Astrocyte of the cerebellum (primary cell): Measurements from ENCODE around the gene GANAB.
A peak's percentile ranks its signal among the peaks of the same experiment; 100 is the strongest.

Experiments
- DNase-seq: peaks from one replicate; pipeline ENCODE4 v3.0.0-alpha.2; 2011; ENCODE audit warnings: low read depth
- H3K4me3 ChIP-seq: 2 replicates; pipeline ENCODE4 v1.5.1; 2011; ENCODE audit warnings: mild to moderate bottlenecking, low read depth, low read length, moderate library complexity
- CTCF ChIP-seq: IDR thresholded peaks from 2 replicates; pipeline ENCODE4 v1.5.1; 2012; ENCODE audit warnings: low read length, low read depth, moderate library complexity, mild to moderate bottlenecking; ENCODE audit errors: missing control alignments
- in situ Hi-C: cut with HindIII; loops from 2 replicates; pipeline ENCODE4 v1.10.0; 2017; ENCODE audit warnings: low sequenced_read_pairs

Gene GANAB

GRCh38 chr11:62580959-62581715, 65.3 kb downstream of the GANAB start:
- H3K4me3 ChIP-seq, result no peak overlapping the region
- in situ Hi-C loops, result no loop called here
- no peak for TF ChIP-seq CTCF
- no peak for DNase-seq

GRCh38 chr11:62579252-62579651, 67.2 kb downstream of the GANAB start:
- no peak for DNase-seq
- in situ Hi-C loops, result no loop called here
- no peak for TF ChIP-seq CTCF

GRCh38 chr11:62578541-62578940, 67.9 kb downstream of the GANAB start:
- in situ Hi-C loops, result no loop called here
- no peak for TF ChIP-seq CTCF
- no peak overlapping the region for H3K4me3 ChIP-seq
- DNase-seq, result no peak

More at GRCh38 chr11:62579252-62579651, 67.2 kb downstream of the GANAB start:
- no peak overlapping the region for H3K4me3 ChIP-seq

GRCh38 chr11:62577046-62577714, 69.2 kb downstream of the GANAB start:
- H3K4me3 ChIP-seq, result no peak overlapping the region
- TF ChIP-seq CTCF, result no peak
- in situ Hi-C loops, result no loop called here
- no peak for DNase-seq

GRCh38 chr11:62575837-62576236, 70.6 kb downstream of the GANAB start:
- DNase-seq, result no peak
- H3K4me3 ChIP-seq, result peak overlapping the region; percentile 87
- in situ Hi-C loops, result no loop called here
- no peak for TF ChIP-seq CTCF

GRCh38 chr11:62575156-62575555, 71.3 kb downstream of the GANAB start:
- TF ChIP-seq CTCF, result no peak
- H3K4me3 ChIP-seq, result peak overlapping the region; percentile 87
- DNase-seq, result no peak
- in situ Hi-C loops, result no loop called here
